VCaP (cell line): ENCODE data around the gene OSTF1.

ENCODE experiments used
- H3K27ac ChIP-seq: fragments of 450-650 bp; 2 replicates; pipeline ENCODE4 v1.5.1; 2017
- TF ChIP-seq, protein P1 (sequence below): fragments of 450-650 bp; conservative IDR thresholded peaks from 2 replicates; pipeline ENCODE4 v1.5.1; 2017; ENCODE audit warnings: mild to moderate bottlenecking, moderate library complexity

The OSTF1 gene

DNA sequence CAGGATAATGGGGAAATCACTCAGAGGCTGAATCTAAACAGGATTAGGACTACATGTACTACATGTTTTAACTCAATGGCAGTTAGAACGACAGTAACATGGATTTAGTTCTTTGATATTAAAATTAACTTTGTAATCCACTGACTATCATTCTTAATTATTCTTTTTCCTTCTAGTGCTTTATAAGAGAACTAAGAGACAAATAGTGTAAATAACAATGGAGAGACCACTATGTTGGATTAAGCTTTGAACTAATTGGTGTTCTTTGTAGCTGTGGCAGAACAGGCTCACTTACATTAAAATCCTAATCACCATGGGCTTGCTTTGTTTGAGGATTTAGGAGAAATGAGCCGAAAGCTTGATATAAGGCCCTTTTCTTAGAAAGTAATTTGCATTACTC lies 19.1 kb upstream of the OSTF1 start:
- H3K27ac ChIP-seq = no peak overlapping the region
- TF ChIP-seq, protein P1, sequence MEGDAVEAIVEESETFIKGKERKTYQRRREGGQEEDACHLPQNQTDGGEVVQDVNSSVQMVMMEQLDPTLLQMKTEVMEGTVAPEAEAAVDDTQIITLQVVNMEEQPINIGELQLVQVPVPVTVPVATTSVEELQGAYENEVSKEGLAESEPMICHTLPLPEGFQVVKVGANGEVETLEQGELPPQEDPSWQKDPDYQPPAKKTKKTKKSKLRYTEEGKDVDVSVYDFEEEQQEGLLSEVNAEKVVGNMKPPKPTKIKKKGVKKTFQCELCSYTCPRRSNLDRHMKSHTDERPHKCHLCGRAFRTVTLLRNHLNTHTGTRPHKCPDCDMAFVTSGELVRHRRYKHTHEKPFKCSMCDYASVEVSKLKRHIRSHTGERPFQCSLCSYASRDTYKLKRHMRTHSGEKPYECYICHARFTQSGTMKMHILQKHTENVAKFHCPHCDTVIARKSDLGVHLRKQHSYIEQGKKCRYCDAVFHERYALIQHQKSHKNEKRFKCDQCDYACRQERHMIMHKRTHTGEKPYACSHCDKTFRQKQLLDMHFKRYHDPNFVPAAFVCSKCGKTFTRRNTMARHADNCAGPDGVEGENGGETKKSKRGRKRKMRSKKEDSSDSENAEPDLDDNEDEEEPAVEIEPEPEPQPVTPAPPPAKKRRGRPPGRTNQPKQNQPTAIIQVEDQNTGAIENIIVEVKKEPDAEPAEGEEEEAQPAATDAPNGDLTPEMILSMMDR = no peak

DNA sequence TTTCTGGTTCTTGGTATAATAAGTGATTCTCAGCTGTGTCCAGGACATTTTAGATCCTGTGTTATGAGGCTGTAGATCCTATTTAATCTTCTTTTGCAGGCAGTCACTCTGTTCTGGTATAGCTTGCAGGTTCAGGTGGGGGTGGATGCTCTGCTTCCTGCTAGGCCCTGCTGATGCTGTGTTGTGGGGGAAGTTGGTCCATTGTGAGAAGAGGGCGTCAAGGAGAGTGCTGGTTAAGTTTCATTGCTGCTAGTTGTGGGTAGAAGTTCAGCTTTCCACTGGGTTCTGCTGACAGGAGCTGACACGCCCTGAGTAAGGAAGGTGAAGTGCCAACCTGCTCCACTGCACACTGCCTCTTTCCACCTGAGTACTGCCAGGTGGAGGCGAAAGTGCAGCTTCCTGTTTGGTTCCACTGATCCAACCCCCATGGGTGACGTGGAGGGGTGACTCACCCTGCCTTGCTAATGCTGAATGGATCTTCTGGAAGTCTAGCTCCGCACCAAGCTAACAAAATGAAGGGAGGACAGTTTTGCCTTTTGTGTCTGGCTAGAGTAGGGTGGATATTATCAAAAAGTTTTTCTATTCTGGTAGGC lies 16.7 kb upstream of the OSTF1 start:
- no peak overlapping the region for H3K27ac ChIP-seq
- TF ChIP-seq, protein P1 = no peak

GRCh38 chr9:75072895-75073294 lies 15.4 kb upstream of the OSTF1 start:
- TF ChIP-seq, protein P1 = no peak
- H3K27ac ChIP-seq = no peak overlapping the region

- no peak overlapping the region for H3K27ac ChIP-seq
- TF ChIP-seq, protein P1 = no peak
These were observed 6.7 kb upstream of the OSTF1 start for GRCh38 chr9:75081632-75082031.

GRCh38 chr9:75083188-75083970 lies 4.9 kb upstream of the OSTF1 start:
- TF ChIP-seq, protein P1 = no peak
- no peak overlapping the region for H3K27ac ChIP-seq

GRCh38 chr9:75084081-75084672 lies 4.1 kb upstream of the OSTF1 start:
- TF ChIP-seq, protein P1 = no peak
- H3K27ac ChIP-seq = no peak overlapping the region

DNA sequence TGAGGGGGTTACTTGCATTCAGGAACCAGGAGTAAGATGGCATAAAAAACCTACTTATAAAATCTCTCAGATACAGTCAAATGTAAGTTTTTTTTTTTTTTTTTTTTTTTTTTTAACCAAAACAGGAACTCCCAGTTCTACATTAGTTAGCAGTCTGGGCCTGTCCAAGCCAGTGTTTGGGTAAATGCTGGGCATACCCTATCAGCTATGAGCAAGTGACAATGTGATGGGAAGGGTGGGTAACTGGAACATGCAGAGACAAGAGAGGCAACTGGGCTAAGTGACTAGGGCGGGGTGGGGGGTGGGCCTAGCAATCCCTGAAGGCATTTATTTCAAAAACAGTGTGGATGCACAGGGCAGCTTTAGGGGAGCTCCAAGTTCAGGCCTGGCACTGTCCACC lies 2.7 kb upstream of the OSTF1 start:
- TF ChIP-seq, protein P1 = no peak
- H3K27ac ChIP-seq = no peak overlapping the region
